GM10847 (cell line): Measurements from ENCODE around the gene RBFA.

Source experiments
- POLR2A ChIP-seq: IDR thresholded peaks from 2 replicates; pipeline ENCODE4 v1.6.1; 2011; ENCODE audit not compliant: insufficient read length; ENCODE audit errors: extremely low read depth

RBFA gene

GRCh38 chr18:80046961-80047541, 12.8 kb downstream of the RBFA start:
- TF ChIP-seq POLR2A, result no peak

GRCh38 chr18:80050797-80051196, 16.6 kb downstream of the RBFA start:
- no peak for TF ChIP-seq POLR2A

- TF ChIP-seq POLR2A, result no peak
These were observed 21.9 kb downstream of the RBFA start for GRCh38 chr18:80056095-80056494.

- no peak for TF ChIP-seq POLR2A
These were observed 25.7 kb downstream of the RBFA start for GRCh38 chr18:80059945-80060344.

GRCh38 chr18:80065705-80066104, 31.5 kb downstream of the RBFA start:
- TF ChIP-seq POLR2A, result no peak

- TF ChIP-seq POLR2A, result no peak
These were observed 33.1 kb downstream of the RBFA start for GRCh38 chr18:80067321-80067720.

- no peak for TF ChIP-seq POLR2A
These were observed 33.7 kb downstream of the RBFA start for GRCh38 chr18:80067897-80068296.

- no peak for TF ChIP-seq POLR2A
These were observed 34.5 kb downstream of the RBFA start for GRCh38 chr18:80068571-80069272.

- TF ChIP-seq POLR2A, result no peak
These were observed 36.6 kb downstream of the RBFA start for GRCh38 chr18:80070825-80071224.

GRCh38 chr18:80074183-80074582, 39.9 kb downstream of the RBFA start:
- TF ChIP-seq POLR2A, result no peak

- no peak for TF ChIP-seq POLR2A
These were observed 40.5 kb downstream of the RBFA start for GRCh38 chr18:80074697-80075096.

GRCh38 chr18:80075940-80076339, 41.7 kb downstream of the RBFA start:
- TF ChIP-seq POLR2A, result no peak

- TF ChIP-seq POLR2A, result no peak
These were observed 42.1 kb downstream of the RBFA start for GRCh38 chr18:80076379-80076778.

GRCh38 chr18:80077873-80078272, 43.6 kb downstream of the RBFA start:
- TF ChIP-seq POLR2A, result no peak
